D721Med (cell line): ENCODE data around the gene PTGS1.
"Not testable (repeated sequence)": the region's sequence is repeated elsewhere in the genome, so short reads cannot be mapped to it uniquely, and the experiment has no call there.

Experiments
- DNase-seq: peaks from one replicate; pipeline ENCODE4 v3.0.0; 2011; ENCODE audit warnings: low spot score; ENCODE audit not compliant: insufficient read length
- FAIRE-seq: peaks from 2 replicates; lab custom pipeline; 2011; peaks lifted over from hg19 to GRCh38; lab: Jason Lieb, UNC
- CTCF ChIP-seq: IDR thresholded peaks from 2 replicates; pipeline ENCODE4 v1.5.1; 2012; ENCODE audit warnings: mild to moderate bottlenecking, control low read depth; ENCODE audit not compliant: insufficient read depth; ENCODE audit errors: missing control alignments

Gene PTGS1

GRCh38 chr9:122406070-122406890 is 35.5 kb downstream of the PTGS1 start:
- no peak for TF ChIP-seq CTCF
- FAIRE-seq (no peak), DNase-seq (no peak)

GRCh38 chr9:122414108-122414507 is 43.3 kb downstream of the PTGS1 start:
- DNase-seq, result not testable (repeated sequence)

GRCh38 chr9:122418016-122418415 is 47.2 kb downstream of the PTGS1 start:
- DNase-seq (no peak), FAIRE-seq (no peak)
- TF ChIP-seq CTCF, result no peak

More at GRCh38 chr9:122414108-122414507, 43.3 kb downstream of the PTGS1 start:
- FAIRE-seq, result not testable (repeated sequence)

- FAIRE-seq (no peak), DNase-seq (no peak)
- no peak for TF ChIP-seq CTCF
Observed at GRCh38 chr9:122420315-122420714, 49.5 kb downstream of the PTGS1 start.

GRCh38 chr9:122425087-122425486 is 54.3 kb downstream of the PTGS1 start:
- DNase-seq (no peak), FAIRE-seq (no peak)
- no peak for TF ChIP-seq CTCF

- FAIRE-seq, result no peak
- DNase-seq, result no peak
- TF ChIP-seq CTCF, result no peak
Observed at GRCh38 chr9:122426723-122427122, 55.9 kb downstream of the PTGS1 start.

GRCh38 chr9:122442568-122442967 is 71.7 kb downstream of the PTGS1 start:
- no peak for DNase-seq
- TF ChIP-seq CTCF, result no peak
- no peak for FAIRE-seq
